Peyer's patch (tissue), 4 donors: ENCODE data around the gene NTF3. TPM values are rescaled to one million over a fixed set of nuclear protein-coding genes. Genes with fewer than 3 reads are reported as not detected.

ENCODE experiments used
- DNase-seq, 3 donors: peaks; one replicate each; pipeline ENCODE4 v3.0.0-alpha.2; 2017 to 2019
- H3K27ac ChIP-seq, 4 donors: fragments of 200-600 bp; sonication (generic); one replicate each; pipeline ENCODE4 v1.5.1; 2016 to 2019
- H3K27me3 ChIP-seq, 2 donors: fragments of 200-600 bp; sonication (generic); one replicate each; pipeline ENCODE4 v1.5.1; 2019
- H3K36me3 ChIP-seq, 3 donors: fragments of 200-600 bp; sonication (generic); one replicate each; pipeline ENCODE4 v1.5.1; 2016 to 2019
- H3K4me1 ChIP-seq, 4 donors: fragments of 200-600 bp; sonication (generic); one replicate each; pipeline ENCODE4 v1.5.1; 2016 to 2019
- H3K4me3 ChIP-seq, 4 donors: fragments of 200-600 bp; sonication (generic); 1 replicate in 3 of 4; 2 replicates in 1 of 4; pipeline ENCODE4 v1.5.1; 2016 to 2019; ENCODE audit warnings: mild to moderate bottlenecking in 1 of 4
- H3K9me3 ChIP-seq, 4 donors: fragments of 200-600 bp; sonication (generic); one replicate each; pipeline ENCODE4 v1.5.1; 2016 to 2019; ENCODE audit warnings: mild to moderate bottlenecking in 1 of 4
- POLR2A ChIP-seq, 2 donors: fragments of 450-650 bp; IDR thresholded peaks; one replicate each; pipeline ENCODE4 v1.5.1; 2017; ENCODE audit warnings: antibody characterized with exemption in 2 of 2, mild to moderate bottlenecking in 2 of 2, moderate library complexity in 2 of 2
- total RNA-seq, 4 donors: library from RNA; depleted of rRNA; stranded (reverse); fragments of >200 nt; gene quantifications; one replicate each; pipeline ENCODE4 v1.1.0, GENCODE V29; 2016
- TF ChIP-seq, protein P1 (sequence below), 6 experiments: fragments of 450-650 bp in 4 of 6; fragments of 200-600 bp in 2 of 6; sonication (generic) in 1 of 6; IDR thresholded peaks; one replicate each; pipeline ENCODE4 v1.5.1; 2017 to 2019; ENCODE audit warnings: antibody characterized with exemption in 6 of 6, mild to moderate bottlenecking in 3 of 6, moderate library complexity in 1 of 6

The NTF3 gene
- total RNA-seq, 4 donors from 2014 or later = 1.4 TPM; not detected in 3

DNA sequence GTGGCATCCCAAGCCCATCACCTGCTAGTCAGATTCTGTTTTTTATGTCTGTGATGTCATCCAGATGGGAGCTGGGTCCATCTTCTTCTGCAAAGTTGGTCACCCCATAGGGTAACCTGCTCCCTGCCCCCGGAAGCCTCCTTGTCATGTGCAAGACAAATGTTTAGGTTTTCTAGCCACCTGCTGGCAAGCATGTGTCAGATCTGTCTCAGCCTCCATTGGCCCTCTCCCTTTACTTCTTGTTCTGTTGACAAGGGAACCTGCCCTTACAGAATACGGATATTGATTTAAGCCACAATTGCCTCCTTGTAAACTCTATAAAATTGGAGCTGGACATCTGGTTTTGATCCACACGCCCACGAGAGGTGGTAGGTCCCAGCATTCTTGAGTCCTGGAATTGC, 7.5 kb downstream of the NTF3 start:
- no peaks in the 10 kb centered on the region for H3K36me3 ChIP-seq
- TF ChIP-seq, protein P1, sequence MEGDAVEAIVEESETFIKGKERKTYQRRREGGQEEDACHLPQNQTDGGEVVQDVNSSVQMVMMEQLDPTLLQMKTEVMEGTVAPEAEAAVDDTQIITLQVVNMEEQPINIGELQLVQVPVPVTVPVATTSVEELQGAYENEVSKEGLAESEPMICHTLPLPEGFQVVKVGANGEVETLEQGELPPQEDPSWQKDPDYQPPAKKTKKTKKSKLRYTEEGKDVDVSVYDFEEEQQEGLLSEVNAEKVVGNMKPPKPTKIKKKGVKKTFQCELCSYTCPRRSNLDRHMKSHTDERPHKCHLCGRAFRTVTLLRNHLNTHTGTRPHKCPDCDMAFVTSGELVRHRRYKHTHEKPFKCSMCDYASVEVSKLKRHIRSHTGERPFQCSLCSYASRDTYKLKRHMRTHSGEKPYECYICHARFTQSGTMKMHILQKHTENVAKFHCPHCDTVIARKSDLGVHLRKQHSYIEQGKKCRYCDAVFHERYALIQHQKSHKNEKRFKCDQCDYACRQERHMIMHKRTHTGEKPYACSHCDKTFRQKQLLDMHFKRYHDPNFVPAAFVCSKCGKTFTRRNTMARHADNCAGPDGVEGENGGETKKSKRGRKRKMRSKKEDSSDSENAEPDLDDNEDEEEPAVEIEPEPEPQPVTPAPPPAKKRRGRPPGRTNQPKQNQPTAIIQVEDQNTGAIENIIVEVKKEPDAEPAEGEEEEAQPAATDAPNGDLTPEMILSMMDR (IDR thresholded peaks at IDR 0.05) = peak in 2 of 6 experiments; percentile 18 to 26
- TF ChIP-seq POLR2A (IDR thresholded peaks at IDR 0.05) = no peak
- H3K4me1 ChIP-seq = no peaks in the 10 kb centered on the region
- no peaks in the 10 kb centered on the region for H3K27me3 ChIP-seq
- no peak for DNase-seq
- H3K9me3 ChIP-seq = peaks cover 0 to 6% (median 0%) of the 10 kb centered on the region in 4 donors
- no peak overlapping the region for H3K27ac ChIP-seq
- H3K4me3 ChIP-seq = no peak overlapping the region

DNA sequence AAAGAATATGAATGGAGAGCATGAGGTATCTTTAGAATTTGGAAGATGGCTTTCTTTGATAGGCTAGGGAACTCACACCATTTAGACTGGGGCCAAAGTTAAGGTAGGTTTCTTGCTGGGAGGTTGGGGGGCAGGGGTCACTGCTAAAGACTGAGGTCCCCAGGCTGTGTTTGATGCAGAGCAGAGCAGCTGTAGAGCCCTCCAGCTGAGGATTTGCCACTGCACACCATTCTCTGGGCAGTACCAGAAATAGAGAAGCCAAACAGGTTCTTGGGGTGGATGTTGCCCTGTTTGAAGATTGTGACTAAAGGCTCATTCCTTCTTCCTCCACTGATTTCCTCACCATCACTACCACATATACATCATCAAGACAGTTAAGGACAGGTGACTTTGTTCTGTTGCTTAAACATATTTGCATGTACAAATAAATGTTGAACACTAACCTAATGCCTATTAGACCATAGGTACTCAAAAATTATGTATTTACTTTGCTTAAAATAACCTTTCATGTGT, 7.9 kb downstream of the NTF3 start:
- DNase-seq = no peak
- TF ChIP-seq POLR2A (IDR thresholded peaks at IDR 0.05) = no peak
- TF ChIP-seq, protein P1 (IDR thresholded peaks at IDR 0.05) = no peak
- Histone ChIP-seq H3K27ac (no peak overlapping the region), H3K27me3 (no peaks in the 10 kb centered on the region), H3K4me3 (no peak overlapping the region), H3K9me3 (peaks cover 0 to 6% (median 0%) of the 10 kb centered on the region in 4 donors), H3K4me1 (no peaks in the 10 kb centered on the region), H3K36me3 (no peaks in the 10 kb centered on the region)

DNA sequence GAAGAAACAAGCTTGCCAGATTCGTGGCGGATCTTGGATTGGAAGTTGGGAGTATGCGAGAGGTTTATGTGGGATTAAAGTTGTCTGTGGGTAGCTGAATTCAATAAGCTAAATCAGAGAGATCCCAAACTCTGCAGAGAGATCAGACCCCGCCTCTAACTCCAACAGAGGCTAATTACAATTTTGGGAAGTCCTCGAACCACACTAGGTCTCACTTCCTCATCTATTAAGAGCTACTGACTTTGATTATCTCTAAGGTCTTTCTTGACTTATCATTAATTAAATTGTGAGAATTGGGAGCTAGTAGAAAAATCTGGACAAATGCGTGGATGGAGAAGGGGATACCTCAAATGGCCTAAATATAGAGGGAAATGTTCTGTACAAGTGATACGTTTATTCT, 9.1 kb downstream of the NTF3 start:
- Histone ChIP-seq H3K27ac (no peak overlapping the region), H3K4me3 (no peak overlapping the region), H3K9me3 (peaks cover 0 to 6% (median 0%) of the 10 kb centered on the region in 4 donors), H3K4me1 (no peaks in the 10 kb centered on the region), H3K27me3 (no peaks in the 10 kb centered on the region), H3K36me3 (no peaks in the 10 kb centered on the region)
- no peak for DNase-seq
- no peak for TF ChIP-seq POLR2A (IDR thresholded peaks at IDR 0.05)
- TF ChIP-seq, protein P1 (IDR thresholded peaks at IDR 0.05) = no peak

DNA sequence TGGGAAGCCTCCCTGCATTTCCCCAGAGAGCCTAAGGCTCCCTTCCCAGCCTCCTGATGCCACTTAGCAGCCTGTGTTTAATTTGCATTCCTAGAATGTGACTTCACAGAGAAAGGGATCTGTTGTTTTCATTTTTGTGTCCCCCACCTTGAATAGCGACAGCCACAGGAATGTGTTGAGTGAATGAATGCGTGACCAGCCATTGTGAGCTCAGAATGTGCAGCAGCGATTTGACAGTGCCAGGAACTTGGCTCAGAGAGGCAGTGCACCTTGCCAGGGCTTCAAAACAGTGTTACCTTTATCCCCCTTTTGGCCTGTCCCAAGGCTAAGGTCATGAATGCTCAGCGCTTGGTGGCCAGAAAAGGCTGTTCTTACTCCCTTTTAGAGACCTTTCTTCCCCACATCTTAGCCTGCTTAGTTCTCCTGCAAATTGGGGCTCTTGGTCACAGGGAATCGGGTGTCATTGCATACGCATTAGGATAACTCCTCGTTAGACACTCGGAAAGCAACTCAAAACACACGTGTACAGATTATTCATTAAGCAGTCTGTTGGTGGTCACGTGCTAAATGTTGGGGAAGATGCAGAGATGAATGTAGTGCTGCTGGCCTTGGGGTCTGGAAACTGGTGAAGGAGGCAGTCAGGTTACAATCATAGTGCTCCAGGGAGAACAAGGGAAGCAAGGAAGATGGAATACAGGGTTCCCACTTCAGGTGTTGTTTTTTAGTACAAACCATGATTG, 9.8 kb downstream of the NTF3 start:
- no peaks in the 10 kb centered on the region for H3K27me3 ChIP-seq
- peaks cover 0 to 6% (median 0%) of the 10 kb centered on the region in 4 donors for H3K9me3 ChIP-seq

DNA sequence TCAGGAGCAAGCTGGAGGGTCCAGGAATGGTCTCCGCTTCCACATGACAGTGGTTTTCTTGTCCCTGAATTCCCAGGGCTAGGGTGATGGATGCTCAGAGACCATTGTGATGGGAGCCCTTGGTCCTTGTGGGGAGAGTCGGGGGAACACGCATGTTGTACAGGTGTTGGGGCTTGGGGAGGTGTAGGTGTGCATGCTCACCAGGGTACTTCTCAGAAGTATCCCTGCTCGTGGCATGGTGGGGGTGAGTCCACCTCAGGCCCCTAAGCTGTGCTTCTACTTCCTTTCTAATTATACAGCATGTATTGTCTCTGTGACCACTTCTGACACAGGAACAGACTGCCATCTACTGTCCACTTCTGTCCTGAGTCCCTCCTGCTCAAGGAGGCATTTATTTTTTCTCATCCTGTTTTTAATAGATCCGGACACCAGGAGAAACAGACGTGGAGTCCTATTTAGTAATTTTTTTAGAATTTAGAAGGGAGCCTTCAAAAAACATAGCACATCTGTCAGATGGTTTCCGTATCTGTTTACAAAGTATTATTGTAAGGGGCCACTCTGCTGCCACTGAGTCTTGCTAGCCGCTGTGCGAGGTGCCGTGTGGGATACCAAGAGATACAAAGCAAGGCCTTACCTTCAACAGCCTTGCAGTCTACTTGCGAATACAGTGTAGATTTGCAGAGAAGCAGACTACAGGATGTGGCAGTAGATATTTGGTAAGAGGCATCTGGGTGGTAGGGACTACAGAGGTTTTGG, 10.5 kb downstream of the NTF3 start:
- Histone ChIP-seq H3K36me3 (no peaks in the 10 kb centered on the region), H3K4me1 (no peaks in the 10 kb centered on the region), H3K9me3 (peaks cover 0 to 2% (median 0%) of the 10 kb centered on the region in 4 donors), H3K27me3 (no peaks in the 10 kb centered on the region), H3K4me3 (no peak overlapping the region), H3K27ac (no peak overlapping the region)
- TF ChIP-seq POLR2A (IDR thresholded peaks at IDR 0.05) = no peak
- TF ChIP-seq, protein P1 (IDR thresholded peaks at IDR 0.05) = peak in 4 of 6 experiments; percentile 28 to 87 (median 83)
- peak in 1 of 3 donors; percentile 59 for DNase-seq

More for the DNA sequence above, 9.8 kb downstream of the NTF3 start:
- no peak for TF ChIP-seq POLR2A (IDR thresholded peaks at IDR 0.05)
- TF ChIP-seq, protein P1 (IDR thresholded peaks at IDR 0.05) = no peak
- Histone ChIP-seq H3K36me3 (no peaks in the 10 kb centered on the region), H3K4me3 (no peak overlapping the region), H3K27ac (no peak overlapping the region), H3K4me1 (no peaks in the 10 kb centered on the region)
- DNase-seq = no peak
